GM12865 (cell line): ENCODE measurements around the gene TNFAIP1.
"Not testable (repeated sequence)": the region's sequence is repeated elsewhere in the genome, so short reads cannot be mapped to it uniquely, and the experiment has no call there.

ENCODE experiments used
- DNase-seq: peaks from one replicate; pipeline ENCODE4 v3.0.0; 2010; ENCODE audit warnings: low read depth
- H3K4me3 ChIP-seq: 2 replicates; pipeline ENCODE4 v1.5.1; 2011; ENCODE audit warnings: mild to moderate bottlenecking, low read depth, low read length, control low read depth
- TF ChIP-seq, protein P1 (sequence below): IDR thresholded peaks from 2 replicates; pipeline ENCODE4 v1.5.1; 2011; ENCODE audit warnings: low read length, control low read depth, low read depth, inconsistent platforms; ENCODE audit not compliant: insufficient read depth; ENCODE audit errors: missing control alignments

The TNFAIP1 gene, protein sequence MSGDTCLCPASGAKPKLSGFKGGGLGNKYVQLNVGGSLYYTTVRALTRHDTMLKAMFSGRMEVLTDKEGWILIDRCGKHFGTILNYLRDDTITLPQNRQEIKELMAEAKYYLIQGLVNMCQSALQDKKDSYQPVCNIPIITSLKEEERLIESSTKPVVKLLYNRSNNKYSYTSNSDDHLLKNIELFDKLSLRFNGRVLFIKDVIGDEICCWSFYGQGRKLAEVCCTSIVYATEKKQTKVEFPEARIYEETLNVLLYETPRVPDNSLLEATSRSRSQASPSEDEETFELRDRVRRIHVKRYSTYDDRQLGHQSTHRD

DNA sequence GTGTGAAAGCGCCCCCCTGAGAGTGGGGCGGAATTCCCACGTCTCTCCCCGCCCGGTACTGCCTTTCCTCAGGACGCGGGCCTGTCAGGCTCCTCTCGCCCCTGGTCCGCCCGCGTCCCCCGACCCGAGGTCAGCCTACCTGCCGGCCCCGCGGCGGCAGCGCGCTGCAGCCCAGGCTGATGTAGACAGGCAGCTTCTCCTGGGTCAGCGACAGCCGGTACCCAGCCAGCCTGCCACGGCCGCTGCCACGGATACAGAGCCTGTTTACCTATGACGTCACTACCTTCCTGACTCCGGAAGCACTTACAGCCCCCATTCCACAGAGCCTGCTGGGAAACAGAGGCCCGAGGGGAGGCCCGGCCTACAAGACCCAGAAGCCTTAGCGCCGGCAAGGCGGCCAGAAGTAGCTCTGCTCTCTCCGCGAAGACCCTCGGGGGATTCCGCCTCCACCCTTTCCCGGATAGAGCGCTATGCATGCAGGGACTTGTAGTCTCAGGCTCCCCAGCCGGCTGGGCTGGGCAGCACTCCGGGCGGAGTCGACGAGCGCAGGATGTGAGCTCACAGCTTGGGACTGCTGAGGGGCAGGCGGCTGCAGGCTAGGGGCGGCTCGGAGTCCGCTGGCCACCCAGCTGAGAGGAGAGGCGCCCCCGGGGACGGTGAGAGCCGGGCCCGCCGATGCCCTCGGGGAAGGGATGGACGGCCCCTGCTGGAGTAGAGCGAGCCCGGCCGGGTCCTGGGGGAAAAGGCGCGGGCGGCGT, at the start of gene TNFAIP1, which contains the start of gene IFT20:
Gene TNFAIP1 (plus strand): TSS at position 561 of the 758 bp plus-strand sequence. CDS start 3,761 bp downstream, outside the sequence.
Gene IFT20 (minus strand): TSS at position 272 of the 758 bp plus-strand sequence. CDS start 3,487 bp downstream, outside the sequence.
- DNase-seq = peak; percentile 100
- TF ChIP-seq, protein P1, sequence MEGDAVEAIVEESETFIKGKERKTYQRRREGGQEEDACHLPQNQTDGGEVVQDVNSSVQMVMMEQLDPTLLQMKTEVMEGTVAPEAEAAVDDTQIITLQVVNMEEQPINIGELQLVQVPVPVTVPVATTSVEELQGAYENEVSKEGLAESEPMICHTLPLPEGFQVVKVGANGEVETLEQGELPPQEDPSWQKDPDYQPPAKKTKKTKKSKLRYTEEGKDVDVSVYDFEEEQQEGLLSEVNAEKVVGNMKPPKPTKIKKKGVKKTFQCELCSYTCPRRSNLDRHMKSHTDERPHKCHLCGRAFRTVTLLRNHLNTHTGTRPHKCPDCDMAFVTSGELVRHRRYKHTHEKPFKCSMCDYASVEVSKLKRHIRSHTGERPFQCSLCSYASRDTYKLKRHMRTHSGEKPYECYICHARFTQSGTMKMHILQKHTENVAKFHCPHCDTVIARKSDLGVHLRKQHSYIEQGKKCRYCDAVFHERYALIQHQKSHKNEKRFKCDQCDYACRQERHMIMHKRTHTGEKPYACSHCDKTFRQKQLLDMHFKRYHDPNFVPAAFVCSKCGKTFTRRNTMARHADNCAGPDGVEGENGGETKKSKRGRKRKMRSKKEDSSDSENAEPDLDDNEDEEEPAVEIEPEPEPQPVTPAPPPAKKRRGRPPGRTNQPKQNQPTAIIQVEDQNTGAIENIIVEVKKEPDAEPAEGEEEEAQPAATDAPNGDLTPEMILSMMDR = no peak
- H3K4me3 ChIP-seq = peak within 1 kb of the TSS; percentile 91

DNA sequence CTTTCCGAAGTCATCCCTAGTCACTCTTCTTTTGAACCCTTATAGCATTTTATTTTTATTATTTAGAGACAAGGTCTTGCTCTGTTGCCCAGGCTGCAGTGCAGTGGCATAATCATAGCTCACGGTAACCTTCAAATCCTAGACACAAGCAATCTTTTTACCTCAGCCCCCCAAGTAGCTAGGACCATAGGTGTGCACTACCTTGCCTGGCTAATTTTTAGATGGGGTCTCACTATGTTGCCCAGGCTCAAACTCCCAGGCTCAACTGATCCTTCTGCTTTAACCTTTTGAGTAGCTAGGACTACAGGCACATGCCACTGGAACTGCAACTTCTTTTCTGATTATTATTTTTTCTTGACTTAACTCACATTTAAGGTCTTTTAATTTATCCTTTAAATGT, 49.6 kb upstream of the TNFAIP1 start:
- no peak overlapping the region for H3K4me3 ChIP-seq
- TF ChIP-seq, protein P1 = no peak
- DNase-seq = no peak

DNA sequence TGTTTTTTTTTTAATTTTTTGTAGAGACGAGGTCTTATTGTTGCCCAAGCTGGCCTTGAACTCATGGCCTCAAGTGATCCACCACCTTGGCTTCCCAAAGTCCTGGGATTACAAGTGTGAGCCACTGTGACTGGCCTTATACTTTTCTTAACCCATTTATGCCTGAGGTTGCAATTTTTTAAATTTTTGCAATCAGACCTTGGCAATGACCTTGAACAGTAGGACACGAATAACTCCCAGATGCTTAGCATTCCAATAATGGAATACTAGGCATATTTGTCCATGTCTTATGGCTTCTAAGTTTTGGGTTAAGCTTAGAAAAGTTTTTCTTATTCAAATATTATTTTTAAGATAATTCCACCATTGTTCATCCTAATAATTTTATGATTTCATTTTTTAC, 44.9 kb upstream of the TNFAIP1 start:
- TF ChIP-seq, protein P1 = no peak
- no peak for DNase-seq
- no peak overlapping the region for H3K4me3 ChIP-seq

DNA sequence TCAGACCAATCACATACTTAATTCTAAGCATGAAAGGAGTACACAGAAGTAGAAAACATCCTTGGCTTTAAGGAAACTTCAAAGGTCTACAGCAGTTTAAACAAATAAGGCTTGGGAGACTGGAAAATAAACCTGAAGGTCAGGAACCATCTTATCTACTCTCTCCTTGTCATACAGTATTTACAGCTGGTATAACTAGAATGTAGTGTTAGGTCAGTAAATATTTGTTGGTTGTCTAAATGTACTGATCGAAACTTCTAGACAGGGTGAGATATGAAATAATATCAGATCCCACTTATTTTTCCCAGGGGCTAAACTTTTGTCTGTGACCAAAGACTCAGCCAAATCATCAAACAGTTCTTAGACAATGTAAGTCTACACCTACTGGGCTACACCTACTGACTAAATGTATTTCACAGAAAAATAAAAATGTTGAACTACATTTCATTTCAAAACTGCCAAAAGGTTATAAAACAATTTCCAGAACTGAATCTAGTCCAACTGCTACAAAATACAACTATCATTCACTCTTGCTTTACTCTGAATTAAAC, 43.7 kb upstream of the TNFAIP1 start:
- DNase-seq = no peak
- TF ChIP-seq, protein P1 = no peak
- no peak overlapping the region for H3K4me3 ChIP-seq

DNA sequence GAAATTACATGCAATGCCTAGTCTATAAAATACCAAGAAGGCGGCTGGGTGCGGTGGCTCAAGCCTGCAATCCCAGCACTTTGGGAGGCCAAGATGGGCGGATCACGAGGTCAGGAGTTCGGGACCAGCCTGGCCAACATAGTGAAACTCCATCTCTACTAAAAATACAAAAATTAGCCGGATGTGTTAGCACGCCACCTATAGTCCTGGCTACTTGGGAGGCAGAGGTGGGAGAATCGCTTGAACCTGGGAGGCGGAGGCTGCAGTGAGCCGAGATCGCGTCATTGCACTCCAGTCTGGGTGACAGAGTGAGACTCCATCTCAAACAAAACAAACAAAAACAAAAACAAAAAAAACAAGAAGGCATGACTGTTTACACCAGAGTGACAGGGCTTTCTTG, 42.7 kb upstream of the TNFAIP1 start:
- not testable (repeated sequence) for DNase-seq

DNA sequence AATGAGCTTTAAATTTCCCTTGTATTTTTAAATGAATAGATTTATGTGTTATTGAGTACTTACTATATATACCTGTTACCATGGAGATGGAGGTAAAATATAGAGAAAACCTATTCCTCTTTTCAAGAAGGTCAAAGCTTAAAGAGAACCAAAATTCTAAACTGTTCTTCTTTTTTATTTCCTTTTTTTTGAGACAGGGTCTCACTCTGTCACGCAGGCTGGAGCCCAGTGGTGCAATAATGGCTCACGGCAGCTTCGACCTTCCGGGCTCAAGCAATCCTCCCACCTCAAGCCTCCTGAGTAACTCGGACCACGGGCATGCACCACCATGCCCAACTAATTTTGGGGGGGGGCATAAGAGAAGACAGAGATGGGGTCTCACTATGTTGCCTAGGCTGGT, 41.6 kb upstream of the TNFAIP1 start:
- no peak for DNase-seq
- TF ChIP-seq, protein P1 = no peak
- H3K4me3 ChIP-seq = no peak overlapping the region

More for the DNA sequence above, 42.7 kb upstream of the TNFAIP1 start:
- H3K4me3 ChIP-seq = not testable (repeated sequence)
